Effector CD8-positive, alpha-beta T cell (primary cell): ENCODE results near the gene KRTAP9-1.
"Not testable (repeated sequence)": the region's sequence is repeated elsewhere in the genome, so short reads cannot be mapped to it uniquely, and the experiment has no call there.

ENCODE experiments used
- DNase-seq: peaks from one replicate; lab custom pipeline; 2025; lab: John Stamatoyannopoulos, UW
- total RNA-seq, 4 experiments: gene quantifications; one replicate each; lab custom pipeline; 2026; lab: John Stamatoyannopoulos, UW

KRTAP9-1 gene
- 0 reads per million in 4 experiments for total RNA-seq

GRCh38 chr17:41189837-41190318 lies at the start of gene KRTAP9-1:
TSS of gene KRTAP9-1 (plus strand) at chr17:41189887. CDS start at chr17:41189887, 0 bp downstream.
- DNase-seq: not testable (repeated sequence)

GRCh38 chr17:41140360-41141131 lies 49.1 kb upstream of the KRTAP9-1 start, which contains the start of gene KRTAP4-6:
TSS of gene KRTAP4-6 (minus strand) at chr17:41140544. CDS start at chr17:41140487, 57 bp downstream.
- DNase-seq: no peak

- DNase-seq: no peak
Measured at GRCh38 chr17:41141361-41141760, 48.3 kb upstream of the KRTAP9-1 start.

GRCh38 chr17:41144846-41145245 lies 44.8 kb upstream of the KRTAP9-1 start:
- DNase-seq: no peak

- no peak for DNase-seq
Measured at GRCh38 chr17:41145261-41145660, 44.4 kb upstream of the KRTAP9-1 start.

- DNase-seq: no peak
Measured at GRCh38 chr17:41147531-41148204, 42.0 kb upstream of the KRTAP9-1 start.

GRCh38 chr17:41148971-41149651 lies 40.6 kb upstream of the KRTAP9-1 start:
- DNase-seq: not testable (repeated sequence)

- DNase-seq: no peak
Measured at GRCh38 chr17:41149652-41149985, 40.1 kb upstream of the KRTAP9-1 start, which contains the start of gene KRTAP4-5. TSS of gene KRTAP4-5 (minus strand) at chr17:41149825. CDS start at chr17:41149767, 58 bp downstream.

- DNase-seq: no peak
Measured at GRCh38 chr17:41150026-41150425, 39.7 kb upstream of the KRTAP9-1 start.

GRCh38 chr17:41151525-41151924 lies 38.2 kb upstream of the KRTAP9-1 start:
- no peak for DNase-seq

GRCh38 chr17:41153856-41154255 lies 35.8 kb upstream of the KRTAP9-1 start:
- no peak for DNase-seq

- not testable (repeated sequence) for DNase-seq
Measured at GRCh38 chr17:41160190-41160589, 29.5 kb upstream of the KRTAP9-1 start.

GRCh38 chr17:41160648-41161047 lies 29.0 kb upstream of the KRTAP9-1 start, which contains the start of gene KRTAP4-4:
TSS of gene KRTAP4-4 (minus strand) at chr17:41160748. CDS start at chr17:41160691, 57 bp downstream.
- DNase-seq: no peak

GRCh38 chr17:41163828-41164227 lies 25.9 kb upstream of the KRTAP9-1 start:
- no peak for DNase-seq

- DNase-seq: no peak
Measured at GRCh38 chr17:41167561-41167960, 22.1 kb upstream of the KRTAP9-1 start.

- DNase-seq: no peak
Measured at GRCh38 chr17:41168121-41168520, 21.6 kb upstream of the KRTAP9-1 start, which contains the start of gene KRTAP4-3. TSS of gene KRTAP4-3 (minus strand) at chr17:41168221. CDS start at chr17:41168172, 49 bp downstream.

- DNase-seq: no peak
Measured at GRCh38 chr17:41171886-41172285, 17.8 kb upstream of the KRTAP9-1 start.

- DNase-seq: no peak
Measured at GRCh38 chr17:41176744-41177387, 12.8 kb upstream of the KRTAP9-1 start.

GRCh38 chr17:41177727-41178271 lies 11.9 kb upstream of the KRTAP9-1 start, which contains the start of gene KRTAP4-2:
TSS of gene KRTAP4-2 (minus strand) at chr17:41178221. CDS start at chr17:41178164, 57 bp downstream.
- DNase-seq: no peak

GRCh38 chr17:41178341-41178740 lies 11.3 kb upstream of the KRTAP9-1 start:
- DNase-seq: no peak
